Psoas muscle (tissue), 8 donors: ENCODE data around the gene LRRC1. TPM values are rescaled to one million over a fixed set of nuclear protein-coding genes. Genes with fewer than 3 reads are reported as not detected.

Experiments used
- ATAC-seq, 4 donors: fragments of 200-7000 bp; cut with Tn5 transposase; one replicate each; pipeline ENCODE4 v1.9.1; 2020; ENCODE audit warnings: moderate library complexity in 3 of 4, mild to moderate bottlenecking in 2 of 4
- DNase-seq, 2 donors: peaks; one replicate each; pipeline ENCODE4 v3.0.0-alpha.2; 2020
- H3K27ac ChIP-seq: fragments of 200-600 bp; one replicate; pipeline ENCODE4 v1.8.0; 2022
- H3K27me3 ChIP-seq, 3 donors: fragments of 200-600 bp in 1 of 3; one replicate each; pipeline versions ENCODE4 v1.6.1 to v1.8.0; 2013 to 2022; ENCODE audit warnings: low read length in 2 of 3, mild to moderate bottlenecking in 2 of 3, moderate library complexity in 1 of 3; ENCODE audit not compliant: insufficient read depth in 3 of 3
- H3K36me3 ChIP-seq, 2 donors: fragments of 200-600 bp in 1 of 2; one replicate each; pipeline versions ENCODE4 v1.6.1 to v1.8.0; 2013 to 2022; ENCODE audit warnings: low read depth in 1 of 2, mild to moderate bottlenecking in 1 of 2, moderate library complexity in 1 of 2; ENCODE audit not compliant: insufficient read depth in 1 of 2
- H3K4me1 ChIP-seq: fragments of 200-600 bp; one replicate; pipeline ENCODE4 v1.8.0; 2022
- H3K4me3 ChIP-seq: fragments of 200-600 bp; one replicate; pipeline ENCODE4 v1.8.0; 2022; ENCODE audit warnings: mild to moderate bottlenecking
- H3K9me3 ChIP-seq: fragments of 200-600 bp; one replicate; pipeline ENCODE4 v1.8.0; 2022
- WGBS, 3 donors: extraction: QIAGEN DNeasy Blood & Tissue Kit; methylation state at CpG; one replicate each; pipeline versions ENCODE4 v1.1.6 to v1.1.7; 2013; 5-methylcytosine and 5-hydroxymethylcytosine counted together
- intact Hi-C, 2 donors: fragments of 100-400 bp; cut with DNase I; formaldehyde crosslinking; loops; one replicate each; pipeline versions ENCODE4 v1.11.0 to v1.14.2; 2022
- polyA plus RNA-seq, 3 donors: library from polyadenylated mRNA; stranded (reverse); fragments of 200-250 nt; gene quantifications; one replicate each; pipeline ENCODE4 v1.2.3, GENCODE V29; 2013
- total RNA-seq, 4 donors: library from RNA; stranded (reverse); fragmentation: NEBNext Ultra II Directional in 2 of 4; extraction: Animal tissue kit (Norgen Biotek cat#: 25700) in 2 of 4; gene quantifications; one replicate each; pipeline versions ENCODE4 v1.2.1 to v1.2.4, GENCODE V29; 2021 to 2023
- TF ChIP-seq, protein P1 (sequence below): fragments of 200-600 bp; IDR thresholded peaks from one replicate; pipeline ENCODE4 v1.8.0; 2022; ENCODE audit warnings: antibody characterized with exemption
- donor health status: healthy with polysubstance abuse.
- donor health status: DM: no; HTN: no; CAD: no; lungs with moderate emphysema.
- donor health status: Bipolar disorder and iron deficiency.
- donor health status: healthy.
- donor health status: DM: yes; HTN: yes; CAD: no.
- donor health status: DM: no; HTN: no; CAD: no.
- donor health status: DM: no; HTN: no; CAD: no.
- donor health status: DM: yes; HTN: yes; CAD: no.

LRRC1 gene
- total and polyA plus RNA-seq, 7 donors, result 0.39 to 1.1 (median 0.46) TPM

DNA sequence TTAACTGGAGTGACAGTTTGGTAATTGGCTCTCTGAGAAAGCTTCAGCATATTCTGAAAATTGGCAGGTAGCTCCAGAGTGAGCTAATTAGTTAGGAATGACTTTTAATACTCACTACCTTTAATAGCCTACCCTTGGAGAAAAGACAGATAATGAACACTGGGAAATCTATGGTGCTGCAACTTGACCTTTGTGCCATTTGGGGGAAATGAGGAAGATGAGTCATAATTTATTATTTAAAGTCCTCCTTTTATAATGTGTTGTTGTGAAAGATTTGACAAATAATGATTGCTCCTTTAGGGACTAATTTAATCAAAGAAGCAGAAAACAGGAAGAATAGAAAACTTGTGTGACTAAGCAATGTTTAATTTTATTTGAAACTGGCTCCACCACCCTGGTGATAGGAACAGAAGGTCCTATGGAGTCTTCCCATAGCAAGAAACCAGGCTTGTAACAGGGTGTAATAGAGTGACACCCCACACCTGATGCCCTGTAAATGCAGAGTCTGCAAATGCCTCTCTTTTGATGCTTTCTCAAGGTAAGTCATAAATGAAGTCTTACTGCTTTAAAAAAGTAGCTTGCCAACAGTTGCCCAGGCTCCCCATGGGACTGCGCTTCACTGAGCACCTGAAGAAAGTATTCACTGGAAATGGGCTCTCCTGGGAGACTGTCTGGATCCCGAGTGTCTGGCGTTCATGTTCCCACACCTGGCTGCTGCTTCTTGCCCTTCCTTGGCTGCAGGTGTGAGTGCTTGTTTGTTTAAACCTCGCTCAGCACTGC is 134.4 kb downstream of the LRRC1 start:
- Histone ChIP-seq H3K4me3 (no peak overlapping the region), H3K9me3 (no peaks in the 10 kb centered on the region), H3K4me1 (no peaks in the 10 kb centered on the region), H3K27ac (no peak overlapping the region), H3K36me3 (no peaks in the 10 kb centered on the region), H3K27me3 (no peaks in the 10 kb centered on the region)
- no peak for ATAC-seq
- TF ChIP-seq, protein P1, sequence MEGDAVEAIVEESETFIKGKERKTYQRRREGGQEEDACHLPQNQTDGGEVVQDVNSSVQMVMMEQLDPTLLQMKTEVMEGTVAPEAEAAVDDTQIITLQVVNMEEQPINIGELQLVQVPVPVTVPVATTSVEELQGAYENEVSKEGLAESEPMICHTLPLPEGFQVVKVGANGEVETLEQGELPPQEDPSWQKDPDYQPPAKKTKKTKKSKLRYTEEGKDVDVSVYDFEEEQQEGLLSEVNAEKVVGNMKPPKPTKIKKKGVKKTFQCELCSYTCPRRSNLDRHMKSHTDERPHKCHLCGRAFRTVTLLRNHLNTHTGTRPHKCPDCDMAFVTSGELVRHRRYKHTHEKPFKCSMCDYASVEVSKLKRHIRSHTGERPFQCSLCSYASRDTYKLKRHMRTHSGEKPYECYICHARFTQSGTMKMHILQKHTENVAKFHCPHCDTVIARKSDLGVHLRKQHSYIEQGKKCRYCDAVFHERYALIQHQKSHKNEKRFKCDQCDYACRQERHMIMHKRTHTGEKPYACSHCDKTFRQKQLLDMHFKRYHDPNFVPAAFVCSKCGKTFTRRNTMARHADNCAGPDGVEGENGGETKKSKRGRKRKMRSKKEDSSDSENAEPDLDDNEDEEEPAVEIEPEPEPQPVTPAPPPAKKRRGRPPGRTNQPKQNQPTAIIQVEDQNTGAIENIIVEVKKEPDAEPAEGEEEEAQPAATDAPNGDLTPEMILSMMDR, result no peak
- no peak for DNase-seq
- intact Hi-C loops, result no loop called here
- 84 to 90% (median 89%) methylated on average over 4 of the region's 4 CpGs for WGBS, 3 donors

DNA sequence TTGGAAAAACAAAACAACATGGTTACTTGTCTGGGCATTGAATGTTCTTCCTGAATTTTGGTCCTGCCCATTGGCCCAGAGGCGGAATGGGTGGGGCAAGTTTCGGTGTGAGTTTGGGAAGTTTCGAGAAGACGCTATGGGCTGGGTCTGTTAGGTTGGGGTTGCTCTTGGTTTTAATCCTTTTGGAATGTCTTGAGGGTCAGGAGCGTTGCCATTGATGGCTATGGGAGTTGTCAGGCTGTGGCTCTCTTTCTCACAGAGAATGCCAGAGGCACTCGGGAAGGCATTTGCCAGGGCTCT is 135.0 kb downstream of the LRRC1 start:
- H3K36me3 ChIP-seq, result no peaks in the 10 kb centered on the region
- intact Hi-C loops, result no loop called here
- TF ChIP-seq, protein P1, result no peak
- H3K4me1 ChIP-seq, result no peaks in the 10 kb centered on the region
- no peak overlapping the region for H3K27ac ChIP-seq
- 90 to 96% (median 93%) methylated on average over 6 of the region's 6 CpGs for WGBS, 3 donors
- ATAC-seq (no peak), DNase-seq (no peak)
- no peaks in the 10 kb centered on the region for H3K27me3 ChIP-seq
- H3K4me3 ChIP-seq, result no peak overlapping the region
- H3K9me3 ChIP-seq, result no peaks in the 10 kb centered on the region

DNA sequence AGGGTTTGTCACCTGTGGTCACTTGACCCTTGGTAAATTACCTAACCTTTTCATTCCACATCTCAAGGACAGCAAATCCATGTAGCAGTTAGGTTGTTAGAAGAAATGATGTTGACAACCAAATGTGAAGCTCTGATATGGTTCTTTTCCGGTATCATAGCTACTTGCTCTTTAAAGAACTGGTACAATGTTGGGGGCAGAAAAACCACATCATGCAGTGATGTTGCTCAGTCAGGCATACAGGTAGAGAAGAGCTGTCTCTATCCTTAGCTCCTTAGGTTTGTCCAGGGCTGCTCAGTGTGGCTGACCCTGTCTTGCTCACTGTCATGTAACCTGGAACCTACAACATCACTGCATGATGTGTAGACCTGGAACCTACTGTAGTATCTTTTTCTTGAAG is 135.5 kb downstream of the LRRC1 start:
- Histone ChIP-seq H3K36me3 (no peaks in the 10 kb centered on the region), H3K27ac (no peak overlapping the region), H3K4me1 (no peaks in the 10 kb centered on the region), H3K27me3 (no peaks in the 10 kb centered on the region), H3K4me3 (no peak overlapping the region), H3K9me3 (no peaks in the 10 kb centered on the region)
- intact Hi-C loops, result no loop called here
- DNase-seq (no peak), ATAC-seq (no peak)
- TF ChIP-seq, protein P1, result no peak
- 37 to 100% (median 96%) methylated on average over 1 of the region's 1 CpG for WGBS, 3 donors

DNA sequence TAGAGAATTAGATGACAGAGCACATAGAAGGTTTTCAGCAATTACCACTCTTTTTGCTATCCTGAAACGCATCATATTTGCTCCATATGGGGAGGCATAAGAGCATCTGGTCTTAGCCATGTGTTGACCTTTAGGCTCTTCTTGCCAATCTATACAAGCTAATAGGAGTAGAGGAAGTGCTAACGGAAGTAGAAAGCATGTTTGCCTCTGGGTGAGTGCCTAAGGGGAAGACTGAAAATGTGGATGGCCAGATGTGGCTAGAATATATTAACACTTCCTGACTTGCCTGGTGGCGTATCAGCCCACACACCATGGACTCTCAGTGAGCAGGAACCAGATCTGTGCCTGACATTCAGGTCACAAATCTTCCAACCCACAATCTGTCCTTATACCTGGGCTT is 136.3 kb downstream of the LRRC1 start:
- ATAC-seq (no peak), DNase-seq (no peak)
- Histone ChIP-seq H3K4me3 (no peak overlapping the region), H3K36me3 (no peaks in the 10 kb centered on the region), H3K27ac (no peak overlapping the region), H3K4me1 (no peaks in the 10 kb centered on the region), H3K27me3 (no peaks in the 10 kb centered on the region), H3K9me3 (no peaks in the 10 kb centered on the region)
- TF ChIP-seq, protein P1, result no peak
- intact Hi-C loops, result no loop called here
- 78 to 83% (median 81%) methylated on average over 3 of the region's 3 CpGs for WGBS, 3 donors

DNA sequence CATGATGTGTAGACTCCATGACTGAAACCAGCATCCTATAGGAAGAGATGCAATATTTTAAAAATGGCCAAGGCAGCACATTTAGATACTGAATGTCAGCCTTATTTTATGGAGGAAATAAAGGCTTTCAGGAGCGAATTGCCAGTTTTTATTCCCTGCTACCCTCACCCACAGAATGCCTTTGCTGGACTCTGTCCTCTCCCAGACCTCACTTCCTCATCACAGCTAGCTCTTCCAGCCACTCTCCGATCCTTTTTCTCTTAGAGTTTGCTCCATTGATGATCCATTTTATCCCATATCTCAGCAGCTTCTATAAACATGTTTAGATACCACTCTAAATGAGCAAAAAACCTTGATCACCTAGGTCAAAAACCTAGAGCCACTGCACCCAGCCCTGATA is 137.7 kb downstream of the LRRC1 start:
- Histone ChIP-seq H3K27ac (no peak overlapping the region), H3K36me3 (no peaks in the 10 kb centered on the region), H3K4me3 (no peak overlapping the region), H3K4me1 (no peaks in the 10 kb centered on the region), H3K27me3 (no peaks in the 10 kb centered on the region), H3K9me3 (no peaks in the 10 kb centered on the region)
- ATAC-seq, result no peak
- TF ChIP-seq, protein P1, result no peak
- DNase-seq, result no peak
- intact Hi-C loops, result no loop called here
- 72 to 94% (median 90%) methylated on average over 2 of the region's 2 CpGs for WGBS, 3 donors
